Glomerular endothelial cell (primary cell): ENCODE measurements around the gene EFNB1. TPM values are rescaled to one million over a fixed set of nuclear protein-coding genes. Genes with fewer than 3 reads are reported as not detected.
"Not testable (repeated sequence)": the region's sequence is repeated elsewhere in the genome, so short reads cannot be mapped to it uniquely, and the experiment has no call there.

ENCODE experiments used
- DNase-seq: peaks from one replicate; pipeline ENCODE4 v3.0.0-alpha.2; 2011; ENCODE audit warnings: low read depth, low spot score; ENCODE audit errors: extremely low read depth
- total RNA-seq: library from RNA; depleted of rRNA; stranded (reverse); fragments of >200 nt; gene quantifications from 2 replicates; pipeline ENCODE4 v1.2.3, GENCODE V29; 2015

EFNB1 gene
- total RNA-seq: 130 and 163 TPM in 2 replicates

- peak; percentile 41 for DNase-seq
These were observed at the start of gene EFNB1 for GRCh38 chrX:68828740-68829581. TSS of gene EFNB1 (plus strand) at chrX:68829021. CDS start at chrX:68829777, 756 bp downstream.

DNA sequence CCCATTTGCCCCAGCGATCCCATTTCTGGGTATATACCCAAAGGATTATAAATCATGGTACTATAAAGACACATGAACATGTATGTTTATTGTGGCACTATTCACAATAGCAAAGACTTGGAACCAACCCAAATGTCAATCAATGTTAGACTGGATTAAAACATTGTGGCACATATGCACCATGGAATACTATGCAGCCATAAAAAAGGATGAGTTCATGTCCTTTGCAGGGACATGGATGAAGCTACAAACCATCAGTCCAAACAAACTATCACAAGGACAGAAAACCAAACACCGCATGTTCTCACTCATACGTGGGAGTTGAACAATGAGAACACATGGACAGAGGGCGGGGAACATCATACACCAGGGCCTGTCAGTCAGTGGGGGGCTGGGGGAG is 47.5 kb upstream of the EFNB1 start:
- DNase-seq: not testable (repeated sequence)

GRCh38 chrX:68784816-68785215 is 44.0 kb upstream of the EFNB1 start:
- DNase-seq: no peak

GRCh38 chrX:68786581-68786980 is 42.2 kb upstream of the EFNB1 start:
- not testable (repeated sequence) for DNase-seq

- DNase-seq: no peak
These were observed 38.9 kb upstream of the EFNB1 start for GRCh38 chrX:68789966-68790365.

- DNase-seq: no peak
These were observed 36.7 kb upstream of the EFNB1 start for GRCh38 chrX:68792083-68792482.

- DNase-seq: no peak
These were observed 34.4 kb upstream of the EFNB1 start for GRCh38 chrX:68794461-68794860.

- no peak for DNase-seq
These were observed 33.1 kb upstream of the EFNB1 start for GRCh38 chrX:68795741-68796140.

- DNase-seq: not testable (repeated sequence)
These were observed 30.4 kb upstream of the EFNB1 start for GRCh38 chrX:68798400-68798799.

DNA sequence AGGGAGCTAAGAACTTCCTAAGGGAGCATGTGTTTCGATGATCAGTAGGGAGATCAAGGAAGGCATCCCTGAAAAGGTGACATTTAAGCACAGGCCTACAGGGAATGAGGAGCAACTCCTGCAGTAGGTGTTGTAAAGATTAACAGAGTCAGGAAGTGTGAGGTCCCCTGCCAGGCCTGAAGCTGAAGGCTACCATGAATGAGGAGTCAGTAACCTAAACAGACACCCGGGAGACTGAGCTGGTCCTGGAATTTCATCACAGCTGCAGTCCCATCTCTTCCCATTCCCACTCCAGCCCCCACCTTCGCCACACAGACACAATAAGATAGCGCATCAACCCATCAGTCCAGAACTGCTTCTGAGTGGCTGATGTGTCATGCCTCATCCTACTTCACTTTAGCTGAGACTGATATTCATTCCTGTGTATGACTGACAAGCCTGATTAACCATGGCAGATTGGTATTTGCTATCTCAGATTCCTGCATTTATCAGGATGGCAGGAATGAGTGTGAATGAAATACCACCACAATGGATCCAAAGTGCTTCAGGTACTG is 27.0 kb upstream of the EFNB1 start:
- no peak for DNase-seq

- no peak for DNase-seq
These were observed 21.0 kb upstream of the EFNB1 start for GRCh38 chrX:68807818-68808217.

DNA sequence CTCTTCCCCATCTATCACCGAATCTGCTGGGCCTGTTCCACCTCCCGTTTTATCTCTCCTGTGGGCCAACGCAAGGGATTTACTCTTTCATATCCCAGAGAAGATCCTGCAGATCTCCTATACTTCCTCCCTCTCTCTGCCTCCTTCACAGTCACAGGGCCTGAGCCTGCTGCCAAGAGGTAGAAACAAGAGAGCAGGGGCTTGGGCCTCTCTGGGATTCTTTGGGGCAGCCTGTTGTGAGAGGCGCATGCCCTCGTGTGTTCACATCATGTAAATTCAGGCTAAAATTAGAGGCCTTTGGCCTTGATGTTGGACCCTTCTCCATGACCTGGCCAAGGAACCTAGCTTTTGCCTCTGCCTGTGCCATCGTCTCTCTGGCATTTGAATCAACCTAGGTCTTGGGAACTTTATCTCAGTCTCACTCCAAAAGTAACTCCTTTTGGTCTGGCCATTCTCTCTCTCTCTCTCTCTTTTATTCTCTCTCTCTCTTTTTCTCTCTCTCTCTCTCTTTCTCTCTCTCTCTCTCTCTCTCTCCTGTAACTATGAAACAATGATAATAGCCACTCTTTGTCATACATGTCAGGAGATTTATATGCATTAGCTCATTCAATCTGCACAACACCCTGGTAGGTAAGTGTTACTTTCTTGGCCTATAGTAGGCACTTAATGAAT is 20.0 kb upstream of the EFNB1 start:
- DNase-seq: no peak

GRCh38 chrX:68820476-68821110 is 8.2 kb upstream of the EFNB1 start:
- DNase-seq: no peak

- no peak for DNase-seq
These were observed 7.2 kb upstream of the EFNB1 start for GRCh38 chrX:68821616-68822015.

GRCh38 chrX:68822641-68823410 is 6.0 kb upstream of the EFNB1 start:
- DNase-seq: no peak

GRCh38 chrX:68823413-68824151 is 5.2 kb upstream of the EFNB1 start:
- DNase-seq: no peak

DNA sequence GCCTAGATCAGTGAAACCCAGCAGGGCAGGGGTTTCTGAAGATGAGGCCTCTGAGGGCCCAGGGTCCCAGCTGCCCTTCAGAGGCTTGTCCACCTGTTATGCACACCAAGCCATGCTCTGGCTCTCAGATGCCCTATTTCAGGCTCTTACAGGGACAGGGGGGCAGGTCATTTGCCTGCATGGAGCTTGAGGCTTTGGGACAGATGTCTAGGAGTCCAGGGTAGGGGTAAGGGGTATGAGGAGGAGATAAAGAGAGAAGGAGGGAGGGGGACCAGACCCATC is 4.7 kb upstream of the EFNB1 start:
- no peak for DNase-seq

DNA sequence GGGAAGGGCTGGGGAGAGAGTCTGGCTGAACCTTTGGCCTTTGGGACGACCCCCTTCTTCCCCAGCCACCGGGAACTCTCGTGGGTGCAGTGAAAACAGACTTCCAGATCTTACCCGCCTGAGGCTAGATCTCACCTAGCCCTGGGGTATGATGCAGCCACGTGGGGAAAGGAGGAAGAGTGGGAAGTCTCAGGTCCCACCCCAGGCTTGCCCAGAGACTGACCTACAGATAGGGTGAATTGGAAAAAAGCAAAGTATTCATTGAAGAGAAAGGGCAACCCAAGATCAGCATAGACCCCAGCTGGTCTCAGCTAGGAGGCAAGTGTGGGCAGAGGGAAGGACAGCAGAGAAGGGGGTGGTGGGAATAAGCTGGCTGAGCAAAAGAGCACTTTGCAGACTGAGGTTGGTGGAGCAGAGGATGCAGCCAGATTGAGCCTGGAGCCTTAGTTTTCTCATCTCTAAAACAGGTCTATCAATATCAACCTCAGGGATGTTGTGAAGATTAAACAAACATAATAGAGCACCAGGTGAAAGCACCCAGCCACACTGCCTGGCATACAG is 4.2 kb upstream of the EFNB1 start:
- DNase-seq: no peak

GRCh38 chrX:68826113-68826980 is 2.5 kb upstream of the EFNB1 start:
- no peak for DNase-seq
